Measurements from ENCODE around the gene ATP12A.

DNA sequence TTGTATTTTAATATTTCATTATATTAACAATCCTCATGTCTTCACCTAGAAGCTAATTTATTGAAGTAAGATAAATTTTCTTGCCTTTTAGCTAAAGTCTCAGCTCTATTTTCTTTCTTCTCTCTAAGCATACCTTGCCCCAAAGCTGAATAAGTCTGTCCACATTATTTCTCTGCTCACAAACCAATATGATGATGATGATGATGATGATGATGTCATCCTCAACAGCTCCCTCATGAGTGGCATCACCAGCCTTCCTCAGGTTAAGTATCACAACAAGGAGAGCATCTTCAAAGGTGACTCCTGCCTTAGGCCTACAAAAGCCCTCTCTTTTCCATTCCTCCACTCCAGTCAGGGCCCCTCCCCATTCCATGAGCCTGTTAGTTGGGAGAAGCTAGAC is 31.9 kb upstream of the ATP12A start:
- TF ChIP-seq, protein P1, sequence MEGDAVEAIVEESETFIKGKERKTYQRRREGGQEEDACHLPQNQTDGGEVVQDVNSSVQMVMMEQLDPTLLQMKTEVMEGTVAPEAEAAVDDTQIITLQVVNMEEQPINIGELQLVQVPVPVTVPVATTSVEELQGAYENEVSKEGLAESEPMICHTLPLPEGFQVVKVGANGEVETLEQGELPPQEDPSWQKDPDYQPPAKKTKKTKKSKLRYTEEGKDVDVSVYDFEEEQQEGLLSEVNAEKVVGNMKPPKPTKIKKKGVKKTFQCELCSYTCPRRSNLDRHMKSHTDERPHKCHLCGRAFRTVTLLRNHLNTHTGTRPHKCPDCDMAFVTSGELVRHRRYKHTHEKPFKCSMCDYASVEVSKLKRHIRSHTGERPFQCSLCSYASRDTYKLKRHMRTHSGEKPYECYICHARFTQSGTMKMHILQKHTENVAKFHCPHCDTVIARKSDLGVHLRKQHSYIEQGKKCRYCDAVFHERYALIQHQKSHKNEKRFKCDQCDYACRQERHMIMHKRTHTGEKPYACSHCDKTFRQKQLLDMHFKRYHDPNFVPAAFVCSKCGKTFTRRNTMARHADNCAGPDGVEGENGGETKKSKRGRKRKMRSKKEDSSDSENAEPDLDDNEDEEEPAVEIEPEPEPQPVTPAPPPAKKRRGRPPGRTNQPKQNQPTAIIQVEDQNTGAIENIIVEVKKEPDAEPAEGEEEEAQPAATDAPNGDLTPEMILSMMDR (conservative IDR thresholded peaks at IDR 0.05; ENCODE audit: low read length), result no peak
- no peak for TF ChIP-seq EZH2phosphoT487 (IDR thresholded peaks at IDR 0.05; ENCODE audit: borderline replicate concordance)
